BE2C (cell line): ENCODE measurements around the gene TBC1D24.
"Not testable (repeated sequence)": the region's sequence is repeated elsewhere in the genome, so short reads cannot be mapped to it uniquely, and the experiment has no call there.

ENCODE experiments used
- DNase-seq: peaks from one replicate; pipeline ENCODE4 v3.0.0-alpha.2; 2020
- H3K27me3 ChIP-seq: fragments of 250-450 bp; sonication (Bioruptor Pico); 2 replicates; pipeline ENCODE4 v1.5.1; 2020; ENCODE audit warnings: mild to moderate bottlenecking
- H3K36me3 ChIP-seq: fragments of 250-450 bp; sonication (Bioruptor Pico); 2 replicates; pipeline ENCODE4 v1.5.1; 2020; ENCODE audit warnings: mild to moderate bottlenecking
- H3K4me1 ChIP-seq: fragments of 250-450 bp; sonication (Bioruptor Pico); 2 replicates; pipeline ENCODE4 v1.5.1; 2020
- H3K4me3 ChIP-seq: 2 replicates; pipeline ENCODE4 v1.5.1; 2011; ENCODE audit warnings: low read depth, low read length
- H3K9me3 ChIP-seq: fragments of 250-450 bp; sonication (Bioruptor Pico); 2 replicates; pipeline ENCODE4 v1.5.1; 2020
- CTCF ChIP-seq: IDR thresholded peaks from 2 replicates; pipeline ENCODE4 v1.5.1; 2012; ENCODE audit warnings: mild to moderate bottlenecking, low read depth, low read length

Gene TBC1D24

GRCh38 chr16:2477327-2477726 is 2.4 kb downstream of the TBC1D24 start:
- Histone ChIP-seq H3K27me3 (no peaks in the 10 kb centered on the region), H3K9me3 (no peaks in the 10 kb centered on the region), H3K4me1 (peaks cover 17% of the 10 kb centered on the region), H3K36me3 (peaks cover 8% of the 10 kb centered on the region; the same call in 1 of the 2 replicates), H3K4me3 (no peak overlapping the region)
- DNase-seq: no peak
- TF ChIP-seq CTCF: no peak

- H3K9me3 ChIP-seq: no peaks in the 10 kb centered on the region
Measured at GRCh38 chr16:2478279-2478678, 3.4 kb downstream of the TBC1D24 start.

GRCh38 chr16:2479996-2480395 is 5.1 kb downstream of the TBC1D24 start:
- not testable (repeated sequence) for H3K27me3 ChIP-seq, DNase-seq, H3K36me3 ChIP-seq, H3K4me3 ChIP-seq, H3K9me3 ChIP-seq
- peaks cover 26% of the 10 kb centered on the region for H3K4me1 ChIP-seq

More at GRCh38 chr16:2478279-2478678, 3.4 kb downstream of the TBC1D24 start:
- Histone ChIP-seq H3K4me1 (peaks cover 22% of the 10 kb centered on the region), H3K27me3 (no peaks in the 10 kb centered on the region), H3K36me3 (peaks cover 8% of the 10 kb centered on the region; the same call in 1 of the 2 replicates), H3K4me3 (no peak overlapping the region)
- DNase-seq: no peak
- no peak for TF ChIP-seq CTCF

- Histone ChIP-seq H3K4me3 (no peak overlapping the region), H3K9me3 (no peaks in the 10 kb centered on the region), H3K4me1 (peaks cover 26% of the 10 kb centered on the region), H3K27me3 (no peaks in the 10 kb centered on the region), H3K36me3 (peaks cover 8% of the 10 kb centered on the region)
- no peak for DNase-seq
- TF ChIP-seq CTCF: no peak
Measured at GRCh38 chr16:2480948-2481347, 6.0 kb downstream of the TBC1D24 start.

- Histone ChIP-seq H3K4me3 (no peak overlapping the region), H3K4me1 (peaks cover 23% of the 10 kb centered on the region), H3K36me3 (peaks cover 8% of the 10 kb centered on the region), H3K9me3 (no peaks in the 10 kb centered on the region), H3K27me3 (no peaks in the 10 kb centered on the region)
- TF ChIP-seq CTCF: no peak
- no peak for DNase-seq
Measured at GRCh38 chr16:2481676-2482075, 6.7 kb downstream of the TBC1D24 start.

GRCh38 chr16:2482249-2482648 is 7.3 kb downstream of the TBC1D24 start:
- no peak for TF ChIP-seq CTCF
- Histone ChIP-seq H3K36me3 (peaks cover 8% of the 10 kb centered on the region), H3K27me3 (no peaks in the 10 kb centered on the region), H3K4me1 (peaks cover 28% of the 10 kb centered on the region), H3K9me3 (no peaks in the 10 kb centered on the region), H3K4me3 (peak overlapping the region; percentile 39)
- no peak for DNase-seq
